K562 (cell line): Measurements from ENCODE around the gene SLC7A14.

Source experiments
- REST ChIP-seq, 2 experiments: fragments of 450-650 bp; formaldehyde crosslinking in 1 of 2; IDR thresholded peaks; 2 replicates each; pipeline versions ENCODE4 v1.4.0 to v1.6.1; 2014 to 2020; ENCODE audit warnings: mild to moderate bottlenecking in 2 of 2, borderline replicate concordance in 1 of 2, low read depth in 1 of 2
- U2AF2 ChIP-seq: fragments of 200-400 bp; formaldehyde crosslinking; optimal IDR thresholded peaks from 2 replicates; pipeline ENCODE3; 2017; ENCODE audit warnings: low read depth, mild to moderate bottlenecking, low read length

- TF ChIP-seq U2AF2, result no peak
- TF ChIP-seq REST (IDR thresholded peaks at IDR 0.05; ENCODE audit: borderline replicate concordance), result no peak
- TF ChIP-seq REST (CRISPR knock-in tag; IDR thresholded peaks at IDR 0.05; ENCODE audit: low read depth), result no peak
Observed at GRCh38 chr3:170623524-170623923, 37.6 kb upstream of the SLC7A14 start.
